GM18511 (cell line): ENCODE measurements around the gene MYO5C.
"Not testable (repeated sequence)": the region's sequence is repeated elsewhere in the genome, so short reads cannot be mapped to it uniquely, and the experiment has no call there.

ENCODE experiments used
- ATAC-seq: cut with Tn5 transposase; IDR thresholded peaks from one replicate; pipeline ENCODE4 v1.9.1; 2021; ENCODE audit warnings: mild to moderate bottlenecking, moderate library complexity; ENCODE audit not compliant: unreplicated experiment

MYO5C gene

GRCh38 chr15:52180196-52180835 is 115.3 kb downstream of the MYO5C start:
- ATAC-seq, result peak; percentile 38

- peak; percentile 85 for ATAC-seq
Measured at GRCh38 chr15:52179278-52180195, 116.1 kb downstream of the MYO5C start.

DNA sequence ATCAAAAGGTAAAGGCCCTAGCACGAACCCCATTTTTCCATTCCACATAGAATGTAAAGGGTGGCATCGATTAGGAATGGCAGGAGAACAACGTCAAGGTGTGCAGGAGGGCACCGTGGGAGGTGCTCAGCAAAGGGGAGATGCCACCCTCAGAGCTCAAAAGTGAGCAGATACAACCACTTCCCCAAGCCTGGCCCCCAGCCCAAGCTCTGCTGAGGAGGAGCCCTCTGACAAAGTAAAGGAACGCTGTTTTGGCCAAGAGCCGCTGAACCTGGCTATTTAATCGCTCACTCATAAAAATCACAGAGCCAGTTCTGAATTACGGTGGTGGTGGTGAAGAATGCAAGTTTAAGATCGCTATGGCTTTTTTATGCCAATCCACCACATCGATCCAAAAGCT is 116.8 kb downstream of the MYO5C start:
- no peak for ATAC-seq

- ATAC-seq, result no peak
Measured at GRCh38 chr15:52172869-52173268, 122.7 kb downstream of the MYO5C start.

DNA sequence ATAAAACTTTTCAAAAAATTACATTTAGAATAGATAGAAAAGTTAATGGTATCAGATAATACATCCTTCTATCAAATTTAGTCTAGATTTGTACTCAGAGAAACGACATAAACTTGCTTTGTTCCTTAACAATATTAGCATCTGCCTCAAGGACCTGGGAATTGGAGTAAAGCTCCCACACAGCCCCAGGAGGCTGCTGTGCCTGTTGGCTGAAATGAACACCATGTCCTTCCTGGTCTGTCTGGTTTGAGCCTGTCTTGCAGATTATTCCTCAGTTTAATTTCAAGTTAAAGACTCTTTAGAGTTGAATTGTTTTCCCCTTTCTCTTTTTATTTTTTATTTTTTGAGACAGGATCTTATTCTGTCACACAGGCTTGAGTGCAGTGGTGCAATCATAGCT is 123.8 kb downstream of the MYO5C start:
- no peak for ATAC-seq

DNA sequence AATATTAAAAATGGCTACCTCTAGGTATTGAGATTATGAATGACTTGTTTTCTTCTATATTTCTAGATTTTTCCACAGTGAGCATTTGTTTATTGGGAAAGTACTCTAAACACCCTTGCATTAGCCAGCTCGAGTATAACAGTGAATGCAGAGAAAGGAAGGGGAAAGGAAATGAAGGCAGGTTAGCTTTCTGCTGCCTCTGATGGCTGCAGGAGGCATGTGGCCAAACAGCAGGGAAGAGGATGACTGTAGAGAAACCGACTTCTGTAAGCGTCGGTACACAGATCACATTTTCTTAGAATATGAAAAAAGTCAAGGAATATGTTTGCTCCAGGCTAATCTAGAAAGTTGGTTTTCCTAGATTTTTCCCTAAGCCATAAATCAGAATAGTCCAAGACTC is 124.2 kb downstream of the MYO5C start:
- ATAC-seq, result no peak

GRCh38 chr15:52170199-52170598 is 125.4 kb downstream of the MYO5C start:
- ATAC-seq, result not testable (repeated sequence)

- ATAC-seq, result not testable (repeated sequence)
Measured at GRCh38 chr15:52165494-52166131, 130.0 kb downstream of the MYO5C start.

DNA sequence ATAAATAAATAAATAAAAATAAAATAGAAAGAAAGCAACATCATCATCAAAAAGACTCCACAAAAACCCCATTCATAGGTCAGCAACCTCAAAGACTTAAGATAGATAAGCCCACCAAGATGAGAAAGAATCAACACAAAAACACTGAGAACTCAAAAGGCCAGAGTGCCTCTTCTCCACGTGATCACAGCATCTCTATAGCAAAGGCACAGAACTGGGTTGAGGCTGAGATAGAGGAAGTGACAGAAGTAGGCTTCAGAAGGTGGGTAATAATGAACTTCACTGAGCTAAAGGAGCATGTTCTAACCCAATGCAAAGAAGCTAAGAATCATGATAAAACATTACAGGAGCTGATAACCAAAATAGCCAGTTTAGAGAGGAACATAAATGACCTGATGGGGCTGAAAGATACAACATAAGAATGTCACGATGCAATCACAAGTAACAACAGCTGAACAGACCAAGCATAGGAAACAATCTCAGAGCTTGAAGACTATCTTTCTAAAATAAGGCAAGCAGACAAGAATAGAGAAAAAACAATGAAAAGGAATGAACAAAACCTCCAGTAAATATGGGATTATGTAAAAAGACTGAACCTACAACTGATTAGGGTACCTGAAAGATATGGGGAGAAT is 130.9 kb downstream of the MYO5C start:
- no peak for ATAC-seq

- no peak for ATAC-seq
Measured at GRCh38 chr15:52163321-52164190, 132.0 kb downstream of the MYO5C start.

DNA sequence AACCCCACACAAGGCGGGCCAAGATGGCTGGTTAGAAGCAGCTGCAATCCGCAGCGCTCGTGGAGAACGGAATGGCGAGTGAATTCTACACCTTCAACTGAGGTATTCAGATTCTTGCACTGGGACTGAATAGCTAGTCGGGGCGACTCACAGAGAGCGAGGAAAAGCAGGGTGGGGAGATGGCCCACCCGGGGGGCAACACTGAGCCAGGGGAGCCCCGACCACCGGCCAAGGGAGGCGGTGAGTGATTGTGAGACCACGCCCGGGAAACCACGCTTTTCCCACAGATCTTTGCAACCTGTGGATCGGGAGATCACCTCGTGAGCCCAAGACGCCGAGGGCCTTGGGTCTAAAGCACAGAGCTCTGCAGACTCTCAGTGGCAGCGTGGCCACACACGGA is 132.7 kb downstream of the MYO5C start:
- ATAC-seq, result no peak

DNA sequence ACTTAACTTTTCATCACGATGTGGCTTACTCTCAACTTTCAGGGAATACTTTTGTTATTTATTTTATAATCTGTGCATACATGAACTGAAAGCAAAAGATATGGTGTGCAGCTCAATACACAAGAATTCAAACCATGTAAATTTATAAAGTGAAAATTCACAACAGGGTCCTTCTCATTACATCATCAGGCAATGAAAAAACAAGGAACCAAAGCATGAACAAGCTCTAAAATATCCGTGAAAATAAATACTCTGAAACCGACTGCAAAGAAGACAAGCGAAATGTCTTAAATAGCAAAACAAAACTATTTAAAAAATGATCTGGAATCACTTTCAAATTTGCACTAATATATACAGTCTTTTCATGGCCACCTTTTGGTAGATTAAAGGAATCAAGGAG is 133.3 kb downstream of the MYO5C start:
- ATAC-seq, result no peak

DNA sequence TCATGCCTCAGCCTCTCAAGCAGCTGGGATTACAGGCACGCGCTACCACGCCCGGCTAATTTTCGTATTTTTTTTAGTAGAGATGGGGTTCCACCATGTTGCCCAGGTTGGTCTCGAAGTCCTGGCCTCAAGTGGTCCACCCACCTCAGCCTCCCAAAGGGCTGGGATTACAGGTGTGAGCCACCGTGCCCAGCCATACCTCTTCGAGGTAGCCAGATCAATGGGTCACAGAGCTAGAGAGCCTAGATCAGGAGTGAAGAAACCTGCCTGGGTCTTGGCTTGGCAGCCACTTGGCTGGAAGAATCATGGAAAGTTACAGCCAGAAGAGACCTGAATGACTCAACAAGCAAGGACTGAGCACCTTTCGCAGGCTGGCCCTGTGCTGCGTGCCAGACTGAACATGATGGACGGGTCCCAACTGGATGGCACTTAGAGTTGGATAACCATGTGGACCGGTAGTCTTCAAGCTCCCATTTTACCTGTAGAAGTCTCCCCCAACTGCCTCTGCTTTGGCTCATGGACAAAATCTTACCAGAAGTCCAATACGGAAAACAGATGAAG is 134.1 kb downstream of the MYO5C start:
- no peak for ATAC-seq

- ATAC-seq, result no peak
Measured at GRCh38 chr15:52159645-52160044, 136.0 kb downstream of the MYO5C start.

DNA sequence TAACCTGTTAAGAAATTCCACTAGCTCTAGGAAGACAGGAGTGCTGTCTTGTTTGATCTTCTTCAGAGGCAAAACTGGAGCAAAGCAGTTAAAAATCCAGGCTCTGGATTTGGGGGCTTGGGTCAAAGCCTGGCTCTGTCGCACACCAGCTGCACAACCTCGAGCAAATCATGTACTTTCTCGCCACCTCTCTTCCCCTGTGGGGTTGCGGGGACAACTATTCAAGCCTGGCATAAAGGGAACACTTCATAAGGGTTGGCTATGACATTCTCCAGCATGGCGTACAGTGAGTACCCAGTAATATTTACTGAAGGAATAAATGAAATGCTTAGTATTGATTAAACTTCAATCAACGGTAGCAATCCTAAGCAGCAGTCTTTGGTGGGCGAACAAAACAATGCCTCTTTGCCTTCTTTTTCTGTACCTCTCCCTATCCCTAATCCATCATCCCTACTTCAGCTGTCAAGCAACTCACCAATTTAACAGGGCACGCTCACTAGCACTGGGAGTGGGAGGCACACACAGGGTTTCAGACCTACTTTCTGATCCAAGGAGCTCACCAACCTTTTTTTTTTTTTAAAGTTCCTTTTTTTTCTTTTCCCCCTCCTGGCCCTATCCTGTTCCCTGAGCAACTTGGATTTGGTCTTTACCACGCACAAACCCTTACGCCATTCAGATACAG is 137.4 kb downstream of the MYO5C start:
- ATAC-seq, result no peak

DNA sequence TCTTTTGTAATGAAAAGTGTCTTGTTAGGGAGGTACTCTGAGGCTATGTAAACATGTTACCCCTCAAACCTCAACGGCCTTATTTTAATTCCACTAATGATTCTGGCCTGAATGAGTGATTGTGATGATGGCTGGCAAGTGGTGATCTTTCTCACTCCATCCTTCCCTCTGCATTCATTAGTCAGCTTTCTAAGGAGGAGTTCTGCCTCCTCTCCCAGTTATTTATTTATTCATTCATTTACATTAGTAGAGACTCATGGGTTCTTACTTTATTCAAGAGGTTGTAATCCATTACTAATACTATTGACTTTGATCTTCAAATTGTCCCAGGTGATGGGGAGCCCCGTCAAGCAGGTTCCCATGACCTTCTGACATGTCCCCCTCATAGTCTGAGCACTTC is 139.7 kb downstream of the MYO5C start:
- ATAC-seq, result no peak

GRCh38 chr15:52154896-52155865 is 140.4 kb downstream of the MYO5C start:
- no peak for ATAC-seq
